Measurements from ENCODE around the gene SLC44A5.

DNA sequence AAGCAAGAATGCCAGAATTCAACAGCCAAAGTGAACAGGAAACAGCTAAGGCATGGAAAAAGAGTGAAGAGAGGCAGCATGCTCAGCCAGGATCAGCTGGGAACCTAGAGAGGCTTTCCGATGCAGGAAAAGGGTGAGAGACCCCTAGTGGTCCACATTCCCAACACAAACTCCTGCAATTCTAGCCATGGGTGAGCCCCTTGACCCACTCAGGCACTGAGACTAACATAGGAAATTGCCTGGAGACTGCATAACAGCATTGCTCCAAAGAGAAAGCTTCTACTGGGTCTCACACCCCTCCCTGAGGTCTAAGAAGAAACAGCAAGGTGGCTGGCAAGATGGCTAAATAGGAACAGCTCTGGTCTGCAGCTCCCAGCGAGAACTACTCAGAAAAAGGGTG, 353.5 kb downstream of the SLC44A5 start:
- TF ChIP-seq, protein P1, sequence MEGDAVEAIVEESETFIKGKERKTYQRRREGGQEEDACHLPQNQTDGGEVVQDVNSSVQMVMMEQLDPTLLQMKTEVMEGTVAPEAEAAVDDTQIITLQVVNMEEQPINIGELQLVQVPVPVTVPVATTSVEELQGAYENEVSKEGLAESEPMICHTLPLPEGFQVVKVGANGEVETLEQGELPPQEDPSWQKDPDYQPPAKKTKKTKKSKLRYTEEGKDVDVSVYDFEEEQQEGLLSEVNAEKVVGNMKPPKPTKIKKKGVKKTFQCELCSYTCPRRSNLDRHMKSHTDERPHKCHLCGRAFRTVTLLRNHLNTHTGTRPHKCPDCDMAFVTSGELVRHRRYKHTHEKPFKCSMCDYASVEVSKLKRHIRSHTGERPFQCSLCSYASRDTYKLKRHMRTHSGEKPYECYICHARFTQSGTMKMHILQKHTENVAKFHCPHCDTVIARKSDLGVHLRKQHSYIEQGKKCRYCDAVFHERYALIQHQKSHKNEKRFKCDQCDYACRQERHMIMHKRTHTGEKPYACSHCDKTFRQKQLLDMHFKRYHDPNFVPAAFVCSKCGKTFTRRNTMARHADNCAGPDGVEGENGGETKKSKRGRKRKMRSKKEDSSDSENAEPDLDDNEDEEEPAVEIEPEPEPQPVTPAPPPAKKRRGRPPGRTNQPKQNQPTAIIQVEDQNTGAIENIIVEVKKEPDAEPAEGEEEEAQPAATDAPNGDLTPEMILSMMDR (IDR thresholded peaks at IDR 0.05): no peak
- TF ChIP-seq POLR2A (IDR thresholded peaks at IDR 0.05): no peak

Data from thyroid gland (tissue), 4 donors.